DMS53 (cell line): Measurements from ENCODE around the gene NAP1L4.
A peak's percentile ranks its signal among the peaks of the same experiment; 100 is the strongest.

Source experiments
- DNase-seq: peaks from one replicate; lab custom pipeline; 2025; lab: John Stamatoyannopoulos, UW

Gene NAP1L4, protein sequence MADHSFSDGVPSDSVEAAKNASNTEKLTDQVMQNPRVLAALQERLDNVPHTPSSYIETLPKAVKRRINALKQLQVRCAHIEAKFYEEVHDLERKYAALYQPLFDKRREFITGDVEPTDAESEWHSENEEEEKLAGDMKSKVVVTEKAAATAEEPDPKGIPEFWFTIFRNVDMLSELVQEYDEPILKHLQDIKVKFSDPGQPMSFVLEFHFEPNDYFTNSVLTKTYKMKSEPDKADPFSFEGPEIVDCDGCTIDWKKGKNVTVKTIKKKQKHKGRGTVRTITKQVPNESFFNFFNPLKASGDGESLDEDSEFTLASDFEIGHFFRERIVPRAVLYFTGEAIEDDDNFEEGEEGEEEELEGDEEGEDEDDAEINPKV

DNA sequence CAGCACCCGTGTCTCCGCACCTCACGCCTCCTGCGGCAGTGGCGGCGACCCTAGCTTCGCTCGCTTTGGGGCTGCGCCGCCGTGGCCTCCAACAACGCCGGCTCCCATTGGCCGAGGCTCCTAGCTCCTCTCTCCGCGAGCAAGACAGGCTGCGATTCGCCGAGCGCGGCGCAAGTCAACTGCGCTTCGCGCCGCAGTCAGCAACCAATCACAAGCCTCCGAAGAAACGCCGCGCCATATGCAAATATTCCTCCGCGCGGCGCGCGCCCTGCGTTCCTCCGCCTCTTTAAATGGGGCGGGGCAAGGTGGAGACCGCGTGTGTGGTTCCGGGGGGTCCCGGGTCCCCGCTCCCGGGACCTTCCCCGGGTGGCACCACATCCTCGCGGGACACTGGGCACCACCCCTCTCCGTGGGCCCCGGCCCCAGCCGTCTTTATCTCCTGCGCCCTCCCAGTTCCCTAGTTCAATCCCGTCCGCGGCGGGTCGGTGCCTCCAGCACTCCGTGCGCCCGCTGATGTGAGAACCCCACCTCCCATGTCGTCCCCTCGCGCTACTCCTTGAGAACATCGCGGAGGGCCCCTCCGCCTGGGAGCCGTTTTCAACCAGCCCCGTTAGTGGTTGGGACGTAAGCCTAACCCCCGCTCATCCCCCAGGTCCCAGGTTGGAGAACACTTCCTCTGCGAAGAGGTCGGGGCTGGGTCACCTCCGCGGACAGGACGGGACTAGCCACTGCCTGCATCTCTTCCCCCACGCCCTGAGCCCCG lies at the start of gene NAP1L4:
NAP1L4 (minus strand) TSS at position 96 of the 763 bp plus-strand sequence. CDS start 13,109 bp downstream, outside the sequence.
- DNase-seq, result peak; percentile 99

DNA sequence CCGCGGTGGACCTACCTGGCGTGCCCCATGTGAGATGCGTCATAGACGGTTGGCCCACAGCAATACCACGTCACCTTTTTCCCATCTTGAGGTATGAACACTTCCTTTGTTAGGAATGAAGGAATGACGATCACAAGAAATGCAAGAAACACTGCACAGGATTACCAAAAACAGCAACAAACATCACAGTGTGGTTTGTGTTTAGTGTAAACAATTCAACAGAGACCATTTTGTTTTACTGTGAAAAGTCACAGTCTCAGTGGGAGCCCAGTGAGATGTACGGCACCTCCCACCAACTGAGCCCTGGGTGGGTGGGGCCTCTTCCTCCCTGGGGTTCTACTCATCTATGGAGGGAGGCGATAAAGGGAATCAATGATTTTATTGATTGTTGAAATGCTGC lies 48.8 kb upstream of the NAP1L4 start:
- DNase-seq, result no peak

DNA sequence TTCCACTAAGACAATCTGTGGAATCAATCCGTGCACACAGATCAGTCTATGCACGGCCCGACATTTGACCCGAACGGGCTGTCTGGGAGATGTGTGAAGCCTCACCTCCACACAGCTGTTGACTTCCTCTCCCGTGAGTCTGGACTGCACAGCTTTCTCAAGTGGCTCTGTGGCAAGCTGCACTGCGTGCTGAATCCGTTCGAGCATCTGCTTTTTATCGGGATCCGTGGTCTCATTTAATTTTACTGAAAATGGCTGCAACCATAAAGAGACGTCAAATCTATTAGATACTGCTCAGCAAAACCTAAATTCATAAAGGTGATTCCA lies 45.8 kb upstream of the NAP1L4 start:
- DNase-seq, result no peak

DNA sequence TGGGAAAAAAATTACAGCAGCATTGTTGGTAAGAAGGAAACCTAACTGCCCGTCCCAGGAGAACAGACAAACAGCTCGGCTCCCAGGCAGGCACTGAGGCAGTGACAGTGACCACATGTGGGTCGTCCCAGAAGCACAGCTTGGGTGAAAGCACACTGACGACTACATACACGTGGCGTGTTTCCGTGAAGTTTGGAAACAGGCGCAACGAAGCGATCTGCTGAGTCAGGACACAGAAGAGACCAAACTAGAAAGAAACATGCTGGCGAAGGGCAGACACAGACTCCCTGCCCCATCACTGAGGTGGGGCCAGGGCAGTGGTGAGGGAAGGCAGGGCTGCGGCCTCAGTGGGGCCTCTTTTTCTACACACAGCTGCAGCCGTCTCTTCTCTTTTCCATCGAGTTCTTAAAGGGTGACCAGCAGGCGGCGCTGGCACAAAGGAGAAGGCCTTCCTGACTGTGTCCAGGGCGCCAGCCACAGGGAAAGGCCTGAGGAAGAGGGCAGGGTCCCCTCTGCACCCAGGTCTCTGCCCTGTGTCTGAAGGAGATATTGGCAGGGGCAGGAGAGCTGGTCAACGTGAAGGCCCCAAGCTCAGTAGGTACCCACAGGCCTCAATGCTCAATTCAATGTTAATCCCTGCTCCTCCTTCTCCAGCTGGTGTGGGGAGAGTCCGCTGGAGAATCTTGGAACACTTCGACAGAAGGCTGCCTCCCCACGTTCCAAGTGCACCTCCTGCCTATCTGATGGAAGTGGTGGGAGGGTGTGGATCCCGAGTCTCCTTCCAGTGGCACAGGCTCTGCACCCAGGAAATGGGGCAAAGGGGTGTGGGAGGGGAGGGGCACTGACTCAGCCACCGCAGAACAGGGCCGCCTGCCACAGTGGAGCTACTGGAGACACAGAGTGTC lies 45.2 kb upstream of the NAP1L4 start:
- peak; percentile 92 for DNase-seq

DNA sequence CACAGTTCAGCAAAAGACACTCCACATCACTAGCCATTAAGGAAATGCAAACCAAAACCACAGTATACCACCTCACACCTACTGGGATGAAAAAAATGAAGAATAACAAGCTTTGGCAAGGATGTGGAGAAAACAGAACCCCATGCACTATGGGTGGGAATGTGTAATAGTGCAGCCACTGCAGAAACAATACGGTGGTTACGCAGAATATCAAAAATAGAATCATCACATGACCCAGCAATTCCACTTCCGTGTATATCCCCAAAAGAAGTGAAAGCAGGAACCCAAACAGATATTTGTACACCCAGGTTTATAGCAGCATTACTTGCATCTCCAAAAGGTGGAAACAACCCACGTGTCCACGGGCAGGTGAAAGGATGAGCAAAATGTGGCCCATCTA lies 44.3 kb upstream of the NAP1L4 start:
- no peak for DNase-seq

DNA sequence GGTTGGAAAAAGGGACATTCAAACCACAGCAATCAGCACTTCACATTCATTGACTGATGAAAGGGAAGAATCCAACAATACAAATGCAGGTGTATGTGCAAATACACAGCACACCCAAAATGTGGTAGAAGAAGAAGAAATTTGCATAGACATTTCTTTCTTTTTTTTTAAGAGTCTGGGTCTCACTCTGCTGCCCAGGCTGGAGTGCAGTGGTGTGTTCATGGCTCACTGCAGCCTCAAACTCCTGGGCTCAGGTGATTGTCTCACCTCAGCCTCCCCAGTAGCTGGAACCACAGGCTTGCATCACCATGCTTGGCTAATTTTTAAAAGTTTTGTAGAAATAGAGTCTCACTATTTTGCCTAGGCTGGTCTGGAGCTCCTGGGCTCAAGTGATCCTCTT lies 43.2 kb upstream of the NAP1L4 start:
- no peak for DNase-seq

DNA sequence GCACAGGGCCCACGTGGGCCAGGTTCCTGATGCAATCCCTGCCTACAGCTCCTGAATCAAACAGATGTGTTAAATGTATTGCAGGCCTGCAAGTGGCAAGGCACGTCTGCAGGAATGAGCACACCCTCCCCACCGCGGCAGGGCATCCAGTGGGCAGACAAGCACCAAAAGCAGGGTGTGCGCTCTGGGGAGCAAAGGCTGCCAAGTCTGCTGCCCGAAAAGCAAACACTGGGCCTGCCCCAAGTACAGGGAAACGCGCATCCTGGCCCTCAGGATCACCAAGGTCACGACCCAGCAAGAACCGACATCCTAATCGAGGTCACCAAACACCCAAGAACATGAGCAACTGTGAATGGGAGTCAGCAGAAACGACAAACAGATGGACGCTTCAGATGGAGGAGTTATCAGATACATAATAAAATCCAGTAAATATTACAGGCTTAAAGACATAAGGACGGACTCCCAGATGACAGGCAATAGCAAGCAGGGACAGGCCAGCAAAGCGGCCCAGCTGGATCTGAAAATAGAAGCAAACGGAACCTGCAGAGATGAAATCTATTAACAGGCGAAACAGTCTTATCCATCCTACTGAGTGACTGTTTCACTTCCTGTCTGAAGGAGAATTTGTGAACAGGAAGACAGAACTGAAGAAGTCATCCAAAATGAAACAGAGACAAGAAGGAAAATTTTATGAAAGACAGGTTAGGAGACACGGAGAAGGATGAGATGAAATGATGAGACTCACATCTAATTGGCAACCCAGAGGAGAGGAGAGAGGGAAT lies 38.4 kb upstream of the NAP1L4 start:
- DNase-seq, result no peak

DNA sequence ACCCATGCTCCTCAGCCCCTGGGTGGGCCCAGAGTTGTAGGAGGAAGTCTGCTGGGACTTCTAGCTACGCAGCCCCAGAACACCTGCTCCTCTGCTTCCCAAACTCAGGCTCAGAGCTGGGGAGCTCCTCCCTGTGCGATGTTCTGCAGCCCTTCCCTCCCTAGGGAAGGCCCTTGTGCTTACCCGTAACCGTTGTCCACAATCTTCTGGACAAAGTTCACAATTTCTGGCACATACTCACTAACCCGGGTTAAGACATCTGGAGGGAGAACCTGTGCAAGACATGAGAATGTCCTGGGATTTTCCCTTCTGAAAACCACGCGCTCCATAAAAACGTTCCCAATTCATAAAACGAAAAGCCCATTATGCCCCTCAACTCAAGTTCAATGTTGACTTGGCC lies 36.7 kb upstream of the NAP1L4 start:
- no peak for DNase-seq

DNA sequence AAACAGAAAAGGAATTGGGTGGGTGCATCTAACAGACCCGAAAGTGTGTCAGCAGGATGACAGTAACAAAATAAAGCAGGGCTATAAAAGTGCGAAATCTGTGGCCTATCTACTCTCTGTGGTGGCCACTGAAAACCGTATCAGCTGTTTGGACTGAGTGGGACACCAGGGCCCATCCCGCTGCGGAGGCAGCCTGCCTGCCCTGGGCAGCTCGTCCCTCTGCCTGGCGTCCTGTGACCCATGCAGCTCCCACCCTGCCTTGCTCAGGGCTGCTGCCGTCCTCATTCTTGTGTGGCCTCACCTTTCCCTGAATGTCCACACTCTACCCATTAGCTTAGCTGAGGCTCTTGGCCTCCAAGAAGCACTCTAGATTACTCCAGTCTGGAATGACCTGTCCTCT lies 34.7 kb upstream of the NAP1L4 start:
- no peak for DNase-seq

DNA sequence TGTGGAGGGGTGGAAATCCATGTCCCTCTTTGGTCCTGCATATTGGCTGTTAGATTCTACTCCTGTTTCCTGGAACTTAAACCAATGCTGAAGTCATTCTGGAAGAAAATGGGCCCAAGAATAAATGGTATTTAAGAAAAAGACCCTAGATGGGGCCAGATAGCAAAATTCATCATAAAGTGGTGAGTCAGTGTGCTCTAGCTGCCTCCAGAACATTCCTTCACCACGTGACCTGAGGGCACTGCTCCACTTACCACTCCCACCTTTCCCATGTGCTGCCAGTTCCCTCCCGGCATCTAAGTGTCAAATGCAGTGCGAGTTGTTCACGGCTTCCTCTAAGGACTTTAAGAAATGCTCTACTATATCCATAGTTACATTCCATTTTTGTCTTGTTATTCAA lies 30.9 kb upstream of the NAP1L4 start:
- no peak for DNase-seq

DNA sequence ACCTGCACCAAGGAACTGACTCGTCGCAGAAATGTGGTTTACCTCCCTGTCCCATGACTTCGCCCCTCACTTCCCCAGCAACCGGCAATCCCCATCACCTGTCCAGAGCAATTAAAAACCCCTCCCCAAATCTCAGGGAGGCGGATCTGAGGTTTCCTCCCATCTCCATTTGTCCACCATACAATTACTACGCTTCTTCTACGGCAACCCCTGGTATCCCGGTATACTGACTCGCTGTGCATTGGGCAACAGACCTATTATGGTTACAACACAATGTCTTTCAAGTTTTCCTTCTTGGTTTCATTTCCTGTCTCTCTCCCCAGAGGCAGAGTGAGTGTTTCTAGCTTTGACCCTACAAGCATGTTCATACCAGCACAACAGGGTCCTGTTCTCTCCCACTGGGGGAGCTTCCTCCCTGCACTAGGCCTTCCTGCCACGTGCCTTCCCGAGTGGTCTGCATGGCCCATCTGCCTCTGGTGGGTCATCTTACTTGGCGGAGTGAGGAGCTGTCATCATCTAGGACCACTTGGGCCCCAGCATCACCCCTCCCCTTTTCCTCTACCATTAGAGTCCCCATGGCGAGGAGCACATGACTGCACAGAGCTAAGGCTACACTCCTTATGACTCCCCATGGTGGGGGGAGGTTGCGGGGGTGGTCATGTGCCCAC lies 30.3 kb upstream of the NAP1L4 start:
- DNase-seq, result no peak

DNA sequence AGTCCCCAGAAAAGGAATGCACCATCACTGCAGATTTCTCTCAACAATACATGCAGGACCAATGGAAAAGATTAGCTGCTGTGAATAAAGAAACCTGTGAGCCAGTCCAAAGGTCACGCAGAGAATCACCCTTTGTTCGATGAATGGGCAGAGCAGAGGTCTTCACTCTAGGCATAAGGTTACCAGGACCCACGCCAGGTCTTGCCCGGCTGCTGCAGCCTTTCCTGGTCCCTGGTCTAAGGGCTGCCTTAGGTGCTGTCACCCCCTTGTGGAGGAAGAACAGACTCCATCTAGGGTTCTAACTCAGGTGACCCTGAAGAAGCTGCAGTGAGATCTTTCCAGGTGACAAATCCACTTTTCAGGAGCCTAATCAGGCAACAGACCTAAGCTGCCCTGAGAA lies 29.0 kb upstream of the NAP1L4 start:
- DNase-seq, result peak; percentile 55

DNA sequence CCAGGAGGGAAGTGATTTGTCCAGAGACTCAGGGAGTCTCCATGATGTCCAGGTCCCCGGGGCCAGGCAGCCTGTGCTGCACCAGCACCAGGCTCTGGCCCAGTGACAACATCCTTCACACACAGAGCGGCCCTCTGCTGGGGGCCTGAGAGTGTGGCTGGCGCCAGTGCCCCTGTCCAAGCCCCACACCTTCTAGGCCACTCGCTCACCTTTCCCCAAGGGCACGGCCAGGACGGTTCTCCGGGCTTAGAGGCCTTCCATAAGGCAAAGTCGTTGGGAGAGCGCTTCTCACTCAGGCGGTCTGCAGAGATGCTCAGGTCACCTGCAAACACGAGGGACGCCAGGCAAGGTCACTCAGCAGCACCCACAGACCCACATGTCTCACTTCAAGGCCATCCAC lies 27.9 kb upstream of the NAP1L4 start:
- DNase-seq, result no peak

DNA sequence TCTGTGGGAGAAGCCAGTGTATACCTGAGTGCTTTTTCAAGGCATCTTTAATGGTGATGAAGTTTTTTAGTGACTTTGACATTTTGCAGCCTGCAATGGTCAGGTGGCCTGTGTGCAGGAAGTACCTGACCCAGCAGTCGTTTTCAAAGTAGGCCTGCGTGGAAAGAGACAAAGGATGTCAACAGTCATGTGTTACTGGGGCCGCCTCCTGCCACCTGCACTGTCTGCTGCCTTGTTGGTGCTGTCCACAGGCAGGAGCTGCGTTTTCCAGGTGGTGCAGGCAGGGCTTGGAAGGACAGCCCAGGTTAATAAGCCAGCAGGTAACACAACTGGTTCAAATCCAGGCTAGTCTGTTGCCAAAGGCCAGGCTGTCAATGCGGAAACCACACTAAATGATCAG lies 26.5 kb upstream of the NAP1L4 start:
- DNase-seq, result no peak

DNA sequence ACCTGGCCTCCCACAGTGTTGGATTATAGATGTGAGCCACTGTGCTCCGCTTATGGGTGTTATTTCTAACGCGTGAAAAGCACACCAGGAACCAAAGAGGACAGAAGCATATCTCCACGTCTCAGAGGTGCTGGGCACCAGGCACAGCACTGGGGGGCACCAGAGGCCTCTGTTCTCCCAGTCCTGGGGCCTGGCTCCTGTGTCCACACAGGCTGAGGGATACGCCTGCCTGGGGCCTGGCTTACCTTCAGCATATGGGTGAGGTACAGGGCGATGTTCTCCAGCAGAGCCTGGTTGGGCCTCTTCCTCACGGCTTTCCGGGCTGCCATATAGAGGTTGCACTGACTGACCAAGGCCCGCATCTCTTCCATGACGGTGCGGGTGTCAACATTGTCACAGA lies 24.7 kb upstream of the NAP1L4 start:
- no peak for DNase-seq

DNA sequence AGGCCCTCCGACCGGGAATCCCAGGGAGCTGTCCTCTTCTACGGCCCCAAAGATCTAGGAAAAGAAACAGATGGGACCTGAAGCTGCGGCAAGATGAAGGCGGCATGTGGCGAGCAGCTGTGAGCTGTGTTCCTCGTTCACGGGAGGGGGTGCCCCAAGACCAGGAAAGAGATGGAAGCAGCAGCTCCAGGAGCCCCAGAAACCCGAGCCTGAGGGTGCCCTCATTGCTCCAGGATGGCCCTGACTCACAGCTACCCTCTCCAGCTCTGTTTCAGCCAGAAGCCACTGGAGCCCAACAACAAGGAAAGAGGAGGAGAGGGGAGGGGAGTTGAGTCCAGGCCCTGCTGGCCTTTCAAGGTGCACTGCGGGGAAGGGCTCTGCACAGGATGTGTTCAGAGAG lies 23.7 kb upstream of the NAP1L4 start:
- no peak for DNase-seq

DNA sequence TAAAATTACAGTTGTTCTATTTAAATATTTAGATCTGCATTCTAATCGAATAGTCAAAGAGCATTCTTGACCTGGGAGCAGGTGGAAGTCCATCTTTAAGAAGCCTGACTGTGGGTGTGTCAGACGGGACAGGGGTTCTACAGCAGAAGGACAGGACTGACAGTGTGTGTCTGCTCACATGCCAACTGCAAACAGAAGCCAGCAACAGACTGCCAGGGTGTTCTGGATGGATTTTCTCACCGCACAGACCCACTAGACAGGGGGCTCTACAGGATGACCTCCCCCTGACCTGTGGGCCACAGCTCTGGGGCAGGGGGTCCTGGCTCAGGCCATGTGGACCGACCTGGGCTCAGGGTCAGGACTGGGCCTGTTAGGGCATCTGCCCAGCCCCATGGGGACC lies 22.8 kb upstream of the NAP1L4 start:
- no peak for DNase-seq

DNA sequence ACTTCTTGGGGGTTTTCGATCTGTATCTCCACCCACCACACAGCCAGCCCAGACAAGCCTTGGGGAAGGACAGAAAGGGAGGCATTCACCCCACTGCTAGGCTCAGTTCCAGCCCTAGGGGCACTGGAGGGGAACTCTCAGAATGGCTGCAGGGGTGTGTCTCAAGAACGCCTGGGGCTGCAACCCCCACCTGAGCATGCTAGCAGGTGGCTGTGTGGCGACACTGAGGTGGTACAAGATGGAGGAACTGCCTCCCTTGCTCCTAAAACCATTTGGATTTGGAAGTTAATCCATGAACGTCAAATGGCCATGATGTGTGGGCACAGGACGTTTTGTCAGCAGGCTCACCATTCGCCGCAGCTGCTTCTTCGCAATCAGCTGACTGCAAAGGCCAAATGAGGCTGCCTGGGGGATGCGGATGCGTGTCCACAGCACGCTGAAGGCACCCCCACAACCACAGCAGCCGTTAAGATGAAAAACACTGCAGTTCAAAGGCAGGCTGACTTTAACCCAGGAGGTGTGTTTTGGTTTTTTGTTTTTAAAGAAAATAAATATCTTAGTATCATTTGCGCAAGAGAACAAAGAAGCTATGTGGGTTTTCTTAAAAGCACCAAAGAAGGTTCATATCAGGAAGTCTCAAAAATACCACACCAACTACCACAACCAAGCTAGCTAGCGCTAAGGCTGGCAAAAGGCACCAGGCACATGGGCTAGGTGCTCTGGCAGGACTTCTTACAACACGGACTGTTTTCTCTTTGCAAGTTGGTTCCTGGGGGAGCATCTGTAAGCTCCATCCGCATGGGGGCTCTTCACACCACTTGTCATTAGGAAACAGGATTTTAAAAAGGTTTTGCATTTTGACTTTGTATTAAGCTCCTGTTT lies 22.2 kb upstream of the NAP1L4 start:
- no peak for DNase-seq

DNA sequence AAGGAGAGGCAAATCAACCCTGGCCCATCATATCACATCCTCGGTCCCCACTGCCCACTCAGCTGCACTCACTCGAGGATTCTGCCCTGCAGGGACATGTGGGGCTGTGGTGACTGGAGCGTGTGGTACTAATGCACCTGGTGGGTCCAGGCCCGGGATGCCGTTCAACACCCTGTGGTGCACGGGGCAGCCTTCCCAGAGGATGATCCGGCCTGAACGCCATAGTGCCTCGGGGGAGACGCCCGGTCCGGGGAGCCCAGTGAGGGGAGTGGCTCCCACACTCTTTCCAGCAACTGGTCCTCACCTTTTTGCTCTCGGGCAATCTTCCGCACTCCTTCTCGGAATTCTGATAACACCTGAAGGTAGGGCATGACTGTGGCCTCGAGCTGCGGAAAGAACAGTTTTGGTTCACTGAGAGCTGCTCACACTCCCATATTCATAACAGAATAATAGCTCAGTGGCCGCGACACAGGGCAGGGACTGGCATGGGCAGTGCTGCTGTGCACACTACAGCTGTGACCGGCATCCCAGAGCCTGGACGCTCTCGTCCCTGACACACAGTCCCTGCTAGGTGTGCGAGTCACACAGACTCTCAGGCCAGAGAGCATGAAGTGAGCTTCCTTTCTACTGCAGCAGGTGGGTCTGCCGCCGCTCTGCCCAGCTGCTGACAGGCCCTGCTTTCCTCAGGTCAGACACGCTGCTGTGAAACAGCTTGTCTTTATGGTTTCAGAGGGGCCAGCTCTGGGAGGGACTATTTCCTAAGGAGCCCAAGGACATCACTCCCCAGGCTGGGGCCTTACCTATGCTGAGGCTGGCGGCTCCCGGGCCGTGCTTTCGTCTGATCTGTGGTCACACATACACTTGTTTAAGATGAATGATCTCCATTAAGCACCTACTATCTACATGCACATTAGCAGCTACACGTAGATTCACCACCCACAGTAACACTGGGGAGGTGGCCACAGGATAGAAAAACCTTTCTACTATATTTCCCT lies 20.1 kb upstream of the NAP1L4 start:
- no peak for DNase-seq
